HepG2 (cell line): ENCODE data around the gene DDRGK1. TPM values are rescaled to one million over a fixed set of nuclear protein-coding genes. Genes with fewer than 3 reads are reported as not detected.

Source experiments
- ATF5 ChIP-seq: sonication (generic); formaldehyde crosslinking; IDR thresholded peaks from 2 replicates; pipeline ENCODE4 v1.4.0; 2020; ENCODE audit warnings: mild to moderate bottlenecking, low read depth, missing genetic modification reagents
- DR1 ChIP-seq: sonication (generic); formaldehyde crosslinking; IDR thresholded peaks from 2 replicates; pipeline ENCODE4 v1.8.0; 2021; ENCODE audit warnings: mild to moderate bottlenecking, missing genetic modification reagents, inconsistent platforms
- IRF9 ChIP-seq: sonication (generic); formaldehyde crosslinking; IDR thresholded peaks from 2 replicates; pipeline ENCODE4 v1.8.0; 2022; ENCODE audit warnings: missing genetic modification reagents, mild to moderate bottlenecking, borderline replicate concordance
- ZBTB4 ChIP-seq: sonication (generic); formaldehyde crosslinking; IDR thresholded peaks from 2 replicates; pipeline ENCODE4 v1.4.0; 2020; ENCODE audit warnings: missing genetic modification reagents, mild to moderate bottlenecking, borderline replicate concordance
- ZGPAT ChIP-seq: IDR thresholded peaks from 2 replicates; pipeline ENCODE4 v1.6.1; 2016; ENCODE audit warnings: mild to moderate bottlenecking
- ZKSCAN8 ChIP-seq: IDR thresholded peaks from 2 replicates; pipeline ENCODE4 v1.6.1; 2016; ENCODE audit warnings: borderline replicate concordance, missing genetic modification reagents, missing compliant biosample characterization
- ZNF121 ChIP-seq: sonication (generic); formaldehyde crosslinking; IDR thresholded peaks from 2 replicates; pipeline ENCODE4 v1.5.0; 2020; ENCODE audit warnings: mild to moderate bottlenecking, missing genetic modification reagents
- ZNF160 ChIP-seq: sonication (generic); formaldehyde crosslinking; IDR thresholded peaks from 2 replicates; pipeline ENCODE4 v1.8.0; 2022; ENCODE audit warnings: mild to moderate bottlenecking, inconsistent platforms, missing genetic modification reagents
- ZNF382 ChIP-seq: sonication (generic); formaldehyde crosslinking; IDR thresholded peaks from 2 replicates; pipeline ENCODE4 v1.5.0; 2020; ENCODE audit warnings: missing genetic modification reagents, mild to moderate bottlenecking, borderline replicate concordance
- ZNF552 ChIP-seq: sonication (generic); formaldehyde crosslinking; IDR thresholded peaks from 2 replicates; pipeline ENCODE4 v1.9.0; 2022; ENCODE audit warnings: missing genetic modification reagents, mild to moderate bottlenecking, borderline replicate concordance
- polyA plus RNA-seq, 8 experiments: library from polyadenylated mRNA; depleted of rRNA in 3 of 8; stranded (reverse) in 7 of 8; unstranded in 1 of 8; fragments of >200 nt; fragmentation: Illumina TruSeq in 4 of 8; extraction: Trizol in 4 of 8; gene quantifications; 2 replicates each; pipeline versions ENCODE4 v1.2.1 to v1.2.3, GENCODE V29; 2011 to 2016; ENCODE audit warnings: low read depth in 4 of 8, missing spikeins in 1 of 8, mixed read lengths in 1 of 8; ENCODE audit not compliant: insufficient read depth in 1 of 8
- total RNA-seq, 5 experiments: library from RNA; depleted of rRNA; stranded (reverse); fragments of >200 nt; fragmentation: Illumina TruSeq; extraction: Trizol; gene quantifications; 2 replicates each; pipeline ENCODE4 v1.2.3, GENCODE V29; 2016; ENCODE audit warnings: low read depth in 1 of 5
- TF ChIP-seq, protein P1 (sequence below): IDR thresholded peaks from 2 replicates; pipeline ENCODE4 v1.6.1; 2012; ENCODE audit warnings: inconsistent platforms

DDRGK1 gene
- total and polyA plus RNA-seq, 2 of the 13 experiments (the other 11 are each of a cell fraction or from before 2014, with no cell fraction given): 96.7 to 149 TPM

- TF ChIP-seq, protein P1, sequence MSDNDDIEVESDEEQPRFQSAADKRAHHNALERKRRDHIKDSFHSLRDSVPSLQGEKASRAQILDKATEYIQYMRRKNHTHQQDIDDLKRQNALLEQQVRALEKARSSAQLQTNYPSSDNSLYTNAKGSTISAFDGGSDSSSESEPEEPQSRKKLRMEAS: peak; percentile 15; the same call in 1 of the 2 replicates
- TF ChIP-seq ZNF382 (CRISPR knock-in tag): no peak
- peak; percentile 10; the same call in 1 of the 2 replicates for TF ChIP-seq ZKSCAN8
- peak; percentile 16; the same call in 1 of the 2 replicates for TF ChIP-seq IRF9 (CRISPR knock-in tag)
- peak; percentile 35; the same call in 1 of the 2 replicates for TF ChIP-seq ZNF160
- TF ChIP-seq ZBTB4 (CRISPR knock-in tag): 0 out of 2 replicates have a peak, but pooled peaks have one; percentile 70
- no peak for TF ChIP-seq ATF5
- TF ChIP-seq ZNF552: 0 out of 2 replicates have a peak, but pooled peaks have one; percentile 36
- no peak; the same call in 1 of the 2 replicates for TF ChIP-seq ZNF121 (CRISPR knock-in tag)
- 0 out of 2 replicates have a peak, but pooled peaks have one; percentile 17 for TF ChIP-seq DR1 (CRISPR knock-in tag)
- TF ChIP-seq ZGPAT (CRISPR knock-in tag): peak; percentile 1; the same call in 1 of the 2 replicates
Observed at GRCh38 chr20:3239867-3240775, 35.6 kb upstream of the DDRGK1 start (continued).
